ENCODE results near the gene ORAI3. TPM values are rescaled to one million over a fixed set of nuclear protein-coding genes. Genes with fewer than 3 reads are reported as not detected.

Gene ORAI3
- polyA plus RNA-seq, 1 of the 3 experiments (the other 2 are of a cell fraction) = 29.0 TPM

DNA sequence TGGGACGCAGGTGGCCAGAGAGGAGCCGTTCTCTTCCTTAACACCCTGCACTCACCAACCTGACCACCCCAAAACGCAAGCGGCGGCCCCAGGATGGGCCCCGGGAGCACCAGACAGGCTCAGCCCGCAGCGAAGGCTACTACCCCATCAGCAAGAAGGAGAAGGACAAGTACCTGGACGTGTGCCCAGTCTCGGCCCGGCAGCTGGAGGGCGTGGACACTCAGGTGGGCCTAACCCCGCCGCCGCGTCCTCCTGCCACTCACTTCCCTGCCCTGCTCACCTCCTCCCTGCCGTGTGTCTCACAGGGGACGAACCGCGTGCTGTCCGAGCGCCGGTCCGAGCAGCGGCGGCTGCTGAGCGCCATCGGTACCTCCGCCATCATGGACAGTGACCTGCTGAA lies 31.6 kb downstream of the ORAI3 start:
- Histone ChIP-seq H3F3A (replicated peaks; ENCODE audit: insufficient read depth) (peaks cover 5% of the 10 kb centered on the region), H3K4me3 (ENCODE audit: low read depth in 2 of 2, low read length in 1 of 2) (no peak overlapping the region), H2AFZ (ENCODE audit: low read depth) (no peak overlapping the region), H3K27me3 (ENCODE audit: insufficient read depth) (no peaks in the 10 kb centered on the region), H3K79me2 (ENCODE audit: insufficient read depth) (no peaks in the 10 kb centered on the region), H3K27ac (ENCODE audit: low read depth in 2 of 2, low read length in 1 of 2) (no peak overlapping the region), H3K4me1 (ENCODE audit: control insufficient read depth in 1 of 2, insufficient read depth in 2 of 2, low read depth in 1 of 2, low read length in 1 of 2) (peaks cover 3 to 4% of the 10 kb centered on the region in 2 experiments; a peak in 2 of 4 replicates), H3K9me2 (no peaks in the 10 kb centered on the region), H3K36me3 (replicated peaks in 1 of 2; ENCODE audit: control insufficient read depth in 1 of 2, insufficient read depth in 2 of 2, low read length in 1 of 2) (peaks cover 4 to 36% of the 10 kb centered on the region in 2 experiments), H4K20me1 (ENCODE audit: insufficient read depth) (no peaks in the 10 kb centered on the region), H3K4me2 (no peak overlapping the region), H3K9me3 (no peaks in the 10 kb centered on the region), H3K9ac (no peak overlapping the region)
- TF ChIP-seq GATA2 (CRISPR knock-in tag; IDR thresholded peaks at IDR 0.05) (no peak), TAF1 (IDR thresholded peaks at IDR 0.05; ENCODE audit: borderline replicate concordance, low read depth, low read length) (no peak), MAX (IDR thresholded peaks at IDR 0.05; ENCODE audit: low read depth) (no peak), ELF1 (IDR thresholded peaks at IDR 0.05) (no peak), REST (IDR thresholded peaks at IDR 0.05; ENCODE audit: low read depth, low read length) (no peak), FOXJ3 (CRISPR knock-in tag; IDR thresholded peaks at IDR 0.05) (no peak), GABPA (IDR thresholded peaks at IDR 0.05; ENCODE audit: low read depth) (no peak), FOXM1 (IDR thresholded peaks at IDR 0.05; ENCODE audit: low read depth) (no peak), RCOR1 (IDR thresholded peaks at IDR 0.05; ENCODE audit: low read length) (no peak), EP300 (IDR thresholded peaks at IDR 0.05; ENCODE audit: borderline replicate concordance in 1 of 2, low read depth in 1 of 2, low read length in 1 of 2) (no peak), FOSL2 (IDR thresholded peaks at IDR 0.05; ENCODE audit: borderline replicate concordance, low read depth) (no peak), SMC3 (IDR thresholded peaks at IDR 0.05; ENCODE audit: low read depth, low read length) (no peak), POLR2AphosphoS5 (IDR thresholded peaks at IDR 0.05; ENCODE audit: low read depth, low read length) (no peak), CHD2 (IDR thresholded peaks at IDR 0.05; ENCODE audit: low read length, partially characterized antibody) (no peak), RXRA (IDR thresholded peaks at IDR 0.05; ENCODE audit: borderline replicate concordance, low read depth) (no peak), SIN3A (IDR thresholded peaks at IDR 0.05; ENCODE audit: borderline replicate concordance, low read depth, low read length) (no peak)
- TF ChIP-seq, protein P1, sequence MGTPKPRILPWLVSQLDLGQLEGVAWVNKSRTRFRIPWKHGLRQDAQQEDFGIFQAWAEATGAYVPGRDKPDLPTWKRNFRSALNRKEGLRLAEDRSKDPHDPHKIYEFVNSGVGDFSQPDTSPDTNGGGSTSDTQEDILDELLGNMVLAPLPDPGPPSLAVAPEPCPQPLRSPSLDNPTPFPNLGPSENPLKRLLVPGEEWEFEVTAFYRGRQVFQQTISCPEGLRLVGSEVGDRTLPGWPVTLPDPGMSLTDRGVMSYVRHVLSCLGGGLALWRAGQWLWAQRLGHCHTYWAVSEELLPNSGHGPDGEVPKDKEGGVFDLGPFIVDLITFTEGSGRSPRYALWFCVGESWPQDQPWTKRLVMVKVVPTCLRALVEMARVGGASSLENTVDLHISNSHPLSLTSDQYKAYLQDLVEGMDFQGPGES (IDR thresholded peaks at IDR 0.05; ENCODE audit: low read depth, low read length) = no peak
- WGBS (ENCODE audit: low lambda C conversion rate) = 93% methylated on average over 8 of the region's 29 CpGs
- POLR2A ChIA-PET = no interaction called here
- CTCF ChIA-PET = no interaction called here
- no peak for DNase-seq
